ENCODE measurements around the gene HOXD8. TPM values are rescaled to one million over a fixed set of nuclear protein-coding genes. Genes with fewer than 3 reads are reported as not detected.

Gene HOXD8
- polyA plus RNA-seq, 1 of the 3 experiments (the other 2 are of a cell fraction), result 6.4 TPM

DNA sequence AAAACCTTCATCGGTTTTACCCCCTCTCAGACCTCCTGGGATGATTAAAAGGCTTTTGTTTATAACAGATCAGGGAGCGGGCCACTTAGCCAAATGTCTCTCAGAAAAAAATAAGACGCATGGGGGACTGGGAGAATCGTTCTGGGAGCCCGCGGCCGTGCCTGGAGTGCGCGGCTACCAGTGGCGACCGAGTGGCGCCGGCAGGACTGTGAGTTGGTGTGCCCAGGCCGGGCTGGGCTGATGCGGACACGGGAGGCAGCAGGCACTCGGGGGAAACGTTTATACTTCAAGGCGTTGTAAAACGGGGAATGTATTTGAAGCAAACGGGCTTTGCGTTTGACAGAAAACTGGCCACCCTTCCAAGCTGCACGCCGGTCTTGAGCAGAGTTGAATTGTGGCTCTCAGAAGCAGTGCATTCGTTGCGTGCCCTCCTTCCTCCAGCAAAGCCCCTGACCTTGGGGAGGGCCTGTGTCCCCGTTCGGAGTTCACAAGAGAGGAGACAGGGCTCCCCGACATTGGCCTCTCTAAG is 17.6 kb upstream of the HOXD8 start:
- Histone ChIP-seq H3K4me3 (ENCODE audit: low read depth in 2 of 2, low read length in 1 of 2) (no peak overlapping the region), H2AFZ (ENCODE audit: low read depth) (no peak overlapping the region), H3K9me2 (no peaks in the 10 kb centered on the region), H3K27me3 (ENCODE audit: insufficient read depth) (peaks cover 67% of the 10 kb centered on the region), H3K4me1 (ENCODE audit: control insufficient read depth in 1 of 2, insufficient read depth in 2 of 2, low read depth in 1 of 2, low read length in 1 of 2) (peaks cover 0 to 6% of the 10 kb centered on the region in 2 experiments; a peak in 2 of 4 replicates), H3F3A (replicated peaks; ENCODE audit: insufficient read depth) (peaks cover 3% of the 10 kb centered on the region), H3K9me3 (no peaks in the 10 kb centered on the region), H3K4me2 (no peak overlapping the region; the same call in 1 of the 2 replicates), H3K79me2 (ENCODE audit: insufficient read depth) (no peaks in the 10 kb centered on the region), H4K20me1 (ENCODE audit: insufficient read depth) (no peaks in the 10 kb centered on the region), H3K36me3 (replicated peaks in 1 of 2; ENCODE audit: control insufficient read depth in 1 of 2, insufficient read depth in 2 of 2, low read length in 1 of 2) (no peaks in the 10 kb centered on the region), H3K27ac (ENCODE audit: low read depth in 2 of 2, low read length in 1 of 2) (no peak overlapping the region), H3K9ac (no peak overlapping the region)
- TF ChIP-seq RFX5 (IDR thresholded peaks at IDR 0.05; ENCODE audit: low read length) (no peak), GATA2 (CRISPR knock-in tag; IDR thresholded peaks at IDR 0.05) (no peak), GABPA (IDR thresholded peaks at IDR 0.05; ENCODE audit: low read depth) (no peak), FOXM1 (IDR thresholded peaks at IDR 0.05; ENCODE audit: low read depth) (no peak), EZH2phosphoT487 (IDR thresholded peaks at IDR 0.05; ENCODE audit: borderline replicate concordance, low read depth) (no peak), CHD2 (IDR thresholded peaks at IDR 0.05; ENCODE audit: low read length, partially characterized antibody) (no peak), RAD21 (IDR thresholded peaks at IDR 0.05; ENCODE audit: low read length) (no peak), POLR2AphosphoS5 (IDR thresholded peaks at IDR 0.05; ENCODE audit: low read depth, low read length) (no peak)
- TF ChIP-seq, protein P1, sequence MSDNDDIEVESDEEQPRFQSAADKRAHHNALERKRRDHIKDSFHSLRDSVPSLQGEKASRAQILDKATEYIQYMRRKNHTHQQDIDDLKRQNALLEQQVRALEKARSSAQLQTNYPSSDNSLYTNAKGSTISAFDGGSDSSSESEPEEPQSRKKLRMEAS (IDR thresholded peaks at IDR 0.05; ENCODE audit: low read depth), result no peak
- WGBS (ENCODE audit: low lambda C conversion rate), result 49% methylated on average over 22 of the region's 29 CpGs
- ChIA-PET CTCF (interaction anchor here (0.5 to 17.7 kb wide), 32 partner anchors 10 to 1084 kb away, joined by 3 to 264 read pairs (median 6); partner anchors contain the start of genes EVX2, HOXD12, HOXD13 and HOXD9), POLR2A (interaction anchor here (1.1 kb wide), 1 partner anchor 525 kb away, joined by 4 read pairs; no protein-coding TSS in a partner anchor)
- DNase-seq, result no peak

DNA sequence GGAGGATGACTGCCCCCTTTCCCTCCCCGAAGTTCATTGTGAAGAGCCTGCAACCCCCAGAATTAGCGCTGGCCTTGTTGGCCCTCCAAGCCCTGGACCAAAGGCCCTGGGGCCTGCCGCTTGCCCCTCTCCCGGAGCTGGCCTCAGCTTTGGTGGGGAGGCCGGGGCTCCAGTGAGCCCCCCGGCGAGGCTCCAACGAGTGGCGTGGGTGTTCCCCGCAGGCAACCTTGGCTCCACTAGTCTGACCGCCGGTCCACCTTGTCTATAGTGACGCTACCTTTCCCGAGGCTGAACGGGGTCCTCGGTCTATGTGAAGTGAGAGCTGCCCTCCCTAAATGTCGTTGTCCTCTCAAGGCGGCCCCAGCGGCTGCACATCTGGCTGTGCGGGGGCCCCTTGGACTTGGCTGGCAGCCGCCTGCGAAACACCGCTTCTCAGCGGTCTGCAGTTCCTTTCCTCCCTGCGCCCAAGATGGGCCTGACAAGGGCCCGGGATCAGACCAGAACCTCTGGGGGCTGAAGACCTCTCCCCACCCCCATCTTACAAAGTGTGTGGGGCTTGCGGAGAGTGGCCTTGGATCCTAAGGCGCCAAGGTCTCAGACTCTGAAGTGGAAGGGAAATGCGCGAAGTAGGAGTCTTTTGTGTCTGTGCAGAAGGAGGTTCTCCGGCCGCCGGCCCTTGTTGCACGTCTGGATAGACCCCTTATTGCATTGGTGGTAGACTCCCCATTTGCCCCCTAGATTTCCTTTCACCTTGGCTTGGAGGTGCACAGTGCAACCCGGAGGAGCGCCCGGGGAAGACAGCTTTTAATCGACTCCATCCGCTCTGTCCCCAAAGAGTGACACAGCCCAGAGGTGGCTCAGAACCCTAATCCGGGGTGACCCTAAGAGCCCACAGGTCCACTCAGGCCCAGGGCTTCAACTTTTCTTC is 16.9 kb upstream of the HOXD8 start:
- H2AFZ ChIP-seq (ENCODE audit: low read depth), result no peak overlapping the region
- ChIA-PET CTCF (interaction anchor here (0.7 to 17.7 kb wide), 19 partner anchors 10 to 1036 kb away, joined by 3 to 264 read pairs (median 7); partner anchors contain the start of genes EVX2, HOXD12, HOXD13 and HOXD9), POLR2A (interaction anchor here (0.6 kb wide), 1 partner anchor 8 kb away, joined by 3 read pairs; no protein-coding TSS in a partner anchor)
- no peak overlapping the region for H3K9ac ChIP-seq
- no peaks in the 10 kb centered on the region for H3K9me2 ChIP-seq
- H3K4me2 ChIP-seq, result no peak overlapping the region
- H4K20me1 ChIP-seq (ENCODE audit: insufficient read depth), result no peaks in the 10 kb centered on the region
- peaks cover 0 to 8% of the 10 kb centered on the region in 2 experiments; a peak in 2 of 4 replicates for H3K4me1 ChIP-seq (ENCODE audit: control insufficient read depth in 1 of 2, insufficient read depth in 2 of 2, low read depth in 1 of 2, low read length in 1 of 2)
- no peak overlapping the region for H3K27ac ChIP-seq (ENCODE audit: low read depth in 2 of 2, low read length in 1 of 2)
- no peaks in the 10 kb centered on the region for H3K9me3 ChIP-seq
- H3K36me3 ChIP-seq (replicated peaks in 1 of 2; ENCODE audit: control insufficient read depth in 1 of 2, insufficient read depth in 2 of 2, low read length in 1 of 2), result no peaks in the 10 kb centered on the region
- H3F3A ChIP-seq (replicated peaks; ENCODE audit: insufficient read depth), result peaks cover 3% of the 10 kb centered on the region
- DNase-seq, result no peak
- no peak overlapping the region for H3K4me3 ChIP-seq (ENCODE audit: low read depth in 2 of 2, low read length in 1 of 2)
- H3K79me2 ChIP-seq (ENCODE audit: insufficient read depth), result no peaks in the 10 kb centered on the region
- WGBS (ENCODE audit: low lambda C conversion rate), result 78% methylated on average over 24 of the region's 40 CpGs
- peaks cover 70% of the 10 kb centered on the region; the same call in 1 of the 2 replicates for H3K27me3 ChIP-seq (ENCODE audit: insufficient read depth)
- TF ChIP-seq RAD21 (IDR thresholded peaks at IDR 0.05; ENCODE audit: low read length), result no peak
- TF ChIP-seq PBX3 (IDR thresholded peaks at IDR 0.05), result no peak
- no peak for TF ChIP-seq GATA2 (CRISPR knock-in tag; IDR thresholded peaks at IDR 0.05)
- no peak for TF ChIP-seq YY1 (IDR thresholded peaks at IDR 0.05; ENCODE audit: low read depth)
- TF ChIP-seq TEAD4 (IDR thresholded peaks at IDR 0.05; ENCODE audit: borderline replicate concordance, insufficient read depth), result no peak
- no peak for TF ChIP-seq CHD2 (IDR thresholded peaks at IDR 0.05; ENCODE audit: low read length, partially characterized antibody)
- no peak for TF ChIP-seq RFX5 (IDR thresholded peaks at IDR 0.05; ENCODE audit: low read length)
- TF ChIP-seq MEF2A (IDR thresholded peaks at IDR 0.05; ENCODE audit: borderline replicate concordance, low read depth), result no peak
- TF ChIP-seq EZH2phosphoT487 (IDR thresholded peaks at IDR 0.05; ENCODE audit: borderline replicate concordance, low read depth), result no peak
- TF ChIP-seq FOXJ3 (CRISPR knock-in tag; IDR thresholded peaks at IDR 0.05), result no peak
- no peak for TF ChIP-seq JUND (IDR thresholded peaks at IDR 0.05)
- TF ChIP-seq IRF3 (IDR thresholded peaks at IDR 0.05; ENCODE audit: low read depth, low read length), result no peak
- TF ChIP-seq NRF1 (IDR thresholded peaks at IDR 0.05; ENCODE audit: low read depth, low read length), result no peak
- no peak for TF ChIP-seq USF2 (IDR thresholded peaks at IDR 0.05; ENCODE audit: borderline replicate concordance, low read depth, low read length)
- TF ChIP-seq, protein P2, sequence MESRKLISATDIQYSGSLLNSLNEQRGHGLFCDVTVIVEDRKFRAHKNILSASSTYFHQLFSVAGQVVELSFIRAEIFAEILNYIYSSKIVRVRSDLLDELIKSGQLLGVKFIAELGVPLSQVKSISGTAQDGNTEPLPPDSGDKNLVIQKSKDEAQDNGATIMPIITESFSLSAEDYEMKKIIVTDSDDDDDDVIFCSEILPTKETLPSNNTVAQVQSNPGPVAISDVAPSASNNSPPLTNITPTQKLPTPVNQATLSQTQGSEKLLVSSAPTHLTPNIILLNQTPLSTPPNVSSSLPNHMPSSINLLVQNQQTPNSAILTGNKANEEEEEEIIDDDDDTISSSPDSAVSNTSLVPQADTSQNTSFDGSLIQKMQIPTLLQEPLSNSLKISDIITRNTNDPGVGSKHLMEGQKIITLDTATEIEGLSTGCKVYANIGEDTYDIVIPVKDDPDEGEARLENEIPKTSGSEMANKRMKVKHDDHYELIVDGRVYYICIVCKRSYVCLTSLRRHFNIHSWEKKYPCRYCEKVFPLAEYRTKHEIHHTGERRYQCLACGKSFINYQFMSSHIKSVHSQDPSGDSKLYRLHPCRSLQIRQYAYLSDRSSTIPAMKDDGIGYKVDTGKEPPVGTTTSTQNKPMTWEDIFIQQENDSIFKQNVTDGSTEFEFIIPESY (IDR thresholded peaks at IDR 0.05; ENCODE audit: borderline replicate concordance, low read depth), result no peak

Measured in SK-N-SH (cell line).